Stimulated activated CD8-positive, alpha-beta memory T cell treated with anti-CD3 and anti-CD28 coated beads, Interleukin-12 subunit alpha, Interleukin-12 subunit beta, amount 100 ng/mL, for 1 hour (primary cell): ENCODE measurements around the gene CHST8.

ENCODE experiments used
- DNase-seq: peaks from one replicate; pipeline ENCODE4 v3.0.0-alpha.2; 2020; ENCODE audit warnings: low read depth

The CHST8 gene

GRCh38 chr19:33771384-33772101, 149.8 kb downstream of the CHST8 start:
- DNase-seq = peak; percentile 34

GRCh38 chr19:33772102-33772857, 150.5 kb downstream of the CHST8 start:
- no peak for DNase-seq

- DNase-seq = no peak
Measured at GRCh38 chr19:33772858-33773180, 151.1 kb downstream of the CHST8 start.

- no peak for DNase-seq
Measured at GRCh38 chr19:33773704-33774624, 152.2 kb downstream of the CHST8 start.

GRCh38 chr19:33774751-33775150, 153.0 kb downstream of the CHST8 start:
- no peak for DNase-seq

- DNase-seq = no peak
Measured at GRCh38 chr19:33775731-33776487, 154.2 kb downstream of the CHST8 start.

GRCh38 chr19:33777351-33777750, 155.6 kb downstream of the CHST8 start:
- DNase-seq = no peak

- DNase-seq = no peak
Measured at GRCh38 chr19:33777753-33778088, 156.0 kb downstream of the CHST8 start.

GRCh38 chr19:33778089-33778791, 156.5 kb downstream of the CHST8 start:
- peak; percentile 68 for DNase-seq

- DNase-seq = no peak
Measured at GRCh38 chr19:33779849-33780248, 158.1 kb downstream of the CHST8 start.

GRCh38 chr19:33780251-33780650, 158.5 kb downstream of the CHST8 start:
- no peak for DNase-seq

GRCh38 chr19:33780746-33781145, 159.0 kb downstream of the CHST8 start:
- DNase-seq = no peak

GRCh38 chr19:33781415-33781935, 159.7 kb downstream of the CHST8 start:
- no peak for DNase-seq

GRCh38 chr19:33781996-33782395, 160.2 kb downstream of the CHST8 start:
- no peak for DNase-seq

- no peak for DNase-seq
Measured at GRCh38 chr19:33784432-33784831, 162.7 kb downstream of the CHST8 start.

GRCh38 chr19:33785795-33786194, 164.0 kb downstream of the CHST8 start:
- DNase-seq = no peak

- DNase-seq = no peak
Measured at GRCh38 chr19:33788676-33789075, 166.9 kb downstream of the CHST8 start.

- DNase-seq = no peak
Measured at GRCh38 chr19:33789344-33789743, 167.6 kb downstream of the CHST8 start.

- no peak for DNase-seq
Measured at GRCh38 chr19:33794683-33795369, 173.1 kb downstream of the CHST8 start.

GRCh38 chr19:33795370-33796163, 173.8 kb downstream of the CHST8 start:
- DNase-seq = no peak
